ENCODE data around the gene TRERF1.

DNA sequence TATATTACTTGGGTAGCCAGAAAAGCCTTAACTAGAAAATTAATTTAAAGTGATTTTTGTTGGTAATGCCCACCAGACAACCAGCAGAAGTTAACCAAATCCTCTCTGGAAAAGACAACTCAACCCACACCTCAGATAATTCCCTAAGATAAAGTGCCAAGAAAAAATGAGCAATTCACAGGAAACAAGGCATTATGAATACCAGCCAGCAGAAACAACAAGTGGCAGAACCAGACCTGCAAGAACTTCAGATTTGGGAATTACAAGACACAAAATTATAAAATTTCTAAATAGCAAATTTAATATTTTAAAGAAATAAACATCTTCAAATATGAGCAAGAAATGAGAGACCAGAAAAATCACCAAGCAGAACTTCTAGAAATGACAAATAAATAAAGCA, 154.1 kb downstream of the TRERF1 start:
- no peak for TF ChIP-seq CTCF (IDR thresholded peaks at IDR 0.05)
- no peak for TF ChIP-seq POLR2A (IDR thresholded peaks at IDR 0.05)

All from testis (tissue), 2 donors.